Neural progenitor cell (in vitro differentiated cells): ENCODE results near the gene ITGA1. TPM values are rescaled to one million over a fixed set of nuclear protein-coding genes. Genes with fewer than 3 reads are reported as not detected.

ENCODE experiments used
- DNase-seq: peaks from one replicate; pipeline ENCODE4 v3.0.0-alpha.2; 2016; ENCODE audit warnings: low spot score
- H2AFZ ChIP-seq: fragments of 200-600 bp; sonication (generic); replicated peaks from 2 replicates; pipeline ENCODE4 v1.6.1; 2016; ENCODE audit warnings: antibody characterized with exemption
- H3F3A ChIP-seq: fragments of 200-600 bp; sonication (generic); 2 replicates; pipeline ENCODE4 v1.6.1; 2016; ENCODE audit warnings: antibody characterized with exemption, low read depth
- H3K27ac ChIP-seq: fragments of 200-600 bp; sonication (generic); 2 replicates; pipeline ENCODE4 v1.5.1; 2016; ENCODE audit warnings: mild to moderate bottlenecking
- H3K27me3 ChIP-seq: fragments of 200-600 bp; sonication (generic); 2 replicates; pipeline ENCODE4 v1.6.1; 2016; ENCODE audit warnings: mild to moderate bottlenecking, moderate library complexity
- H3K36me3 ChIP-seq: fragments of 200-600 bp; sonication (generic); 2 replicates; pipeline ENCODE4 v1.5.1; 2016
- H3K4me1 ChIP-seq: fragments of 200-600 bp; sonication (generic); 2 replicates; pipeline ENCODE4 v1.6.1; 2016; ENCODE audit warnings: mixed run types
- H3K4me2 ChIP-seq: fragments of 200-600 bp; sonication (generic); 2 replicates; pipeline ENCODE4 v1.6.1; 2016
- H3K4me3 ChIP-seq: fragments of 200-600 bp; sonication (generic); 2 replicates; pipeline ENCODE4 v1.5.1; 2016
- H3K79me2 ChIP-seq: fragments of 200-600 bp; sonication (generic); 2 replicates; pipeline ENCODE4 v1.6.1; 2016; ENCODE audit warnings: low read depth
- H3K9ac ChIP-seq: fragments of 200-600 bp; sonication (generic); 2 replicates; pipeline ENCODE4 v1.6.1; 2016
- H3K9me3 ChIP-seq: fragments of 200-600 bp; sonication (generic); 2 replicates; pipeline ENCODE4 v1.5.1; 2016; ENCODE audit warnings: low read depth
- H4K20me1 ChIP-seq: fragments of 200-600 bp; sonication (generic); 2 replicates; pipeline ENCODE4 v1.6.1; 2016; ENCODE audit warnings: low read depth
- H3K27ac Mint-ChIP-seq: 3 replicates; pipeline ENCODE4 v1.8.0; 2021; ENCODE audit warnings: mixed read lengths
- H3K27me3 Mint-ChIP-seq: 2 replicates; pipeline ENCODE4 v1.8.0; 2022; ENCODE audit warnings: low read depth, mild to moderate bottlenecking, inconsistent platforms, moderate library complexity, mixed read lengths; ENCODE audit not compliant: insufficient read depth
- H3K36me3 Mint-ChIP-seq: 3 replicates; pipeline ENCODE4 v1.8.0; 2021; ENCODE audit warnings: mixed read lengths
- H3K4me1 Mint-ChIP-seq: 3 replicates; pipeline ENCODE4 v1.8.0; 2021; ENCODE audit warnings: mixed read lengths
- H3K4me3 Mint-ChIP-seq: 3 replicates; pipeline ENCODE4 v1.8.0; 2021; ENCODE audit warnings: mild to moderate bottlenecking, moderate library complexity, mixed read lengths
- H3K9me3 Mint-ChIP-seq: 3 replicates; pipeline ENCODE4 v1.8.0; 2020; ENCODE audit warnings: mixed read lengths
- CTCF ChIP-seq: fragments of 200-600 bp; sonication (generic); IDR thresholded peaks from 2 replicates; pipeline ENCODE4 v1.5.1; 2017; ENCODE audit warnings: antibody characterized with exemption, mild to moderate bottlenecking
- EZH2 ChIP-seq: fragments of 200-600 bp; sonication (generic); IDR thresholded peaks from 2 replicates; pipeline ENCODE4 v1.6.1; 2017; ENCODE audit warnings: antibody characterized with exemption, mild to moderate bottlenecking, moderate library complexity
- EZH2phosphoT487 ChIP-seq: fragments of 200-600 bp; sonication (generic); IDR thresholded peaks from 2 replicates; pipeline ENCODE4 v1.6.1; 2017; ENCODE audit warnings: antibody characterized with exemption
- total RNA-seq: library from RNA; depleted of rRNA; stranded (reverse); fragments of >200 nt; gene quantifications from 2 replicates; pipeline ENCODE4 v1.2.3, GENCODE V29; 2015; ENCODE audit warnings: low replicate concordance

The ITGA1 gene
- total RNA-seq, 1 donor from 2014 or later: 2.2 TPM

- Mint-ChIP-seq H3K4me3 (no peak overlapping the region), H3K27me3 (peaks cover under 1% of the 10 kb centered on the region), H3K36me3 (peaks cover 9% of the 10 kb centered on the region), H3K4me1 (peaks cover 28% of the 10 kb centered on the region), H3K27ac (no peak overlapping the region), H3K9me3 (no peaks in the 10 kb centered on the region)
- Histone ChIP-seq H3K4me1 (peaks cover 24% of the 10 kb centered on the region), H4K20me1 (peaks cover 25% of the 10 kb centered on the region), H3K36me3 (no peaks in the 10 kb centered on the region), H3K79me2 (peaks cover 44% of the 10 kb centered on the region), H3K27me3 (no peaks in the 10 kb centered on the region), H3K4me3 (no peak overlapping the region), H3K4me2 (no peak overlapping the region), H3K27ac (no peak overlapping the region), H2AFZ (no peak overlapping the region), H3K9ac (no peak overlapping the region), H3F3A (peaks cover 24% of the 10 kb centered on the region), H3K9me3 (no peaks in the 10 kb centered on the region)
- no peak for TF ChIP-seq EZH2
- TF ChIP-seq EZH2phosphoT487: no peak
- no peak for TF ChIP-seq CTCF
- no peak for DNase-seq
Measured at GRCh38 chr5:52804981-52805380, 17.3 kb downstream of the ITGA1 start.

GRCh38 chr5:52805615-52806014 lies 17.9 kb downstream of the ITGA1 start:
- no peak for TF ChIP-seq CTCF
- no peak for TF ChIP-seq EZH2phosphoT487
- TF ChIP-seq EZH2: no peak
- Histone ChIP-seq H3K4me2 (no peak overlapping the region), H3K9me3 (no peaks in the 10 kb centered on the region), H3K36me3 (no peaks in the 10 kb centered on the region), H4K20me1 (peaks cover 25% of the 10 kb centered on the region), H3K27me3 (no peaks in the 10 kb centered on the region), H3K4me1 (peaks cover 24% of the 10 kb centered on the region), H2AFZ (no peak overlapping the region), H3K79me2 (peaks cover 43% of the 10 kb centered on the region), H3F3A (peaks cover 18% of the 10 kb centered on the region), H3K4me3 (no peak overlapping the region), H3K9ac (no peak overlapping the region), H3K27ac (no peak overlapping the region)
- no peak for DNase-seq
- Mint-ChIP-seq H3K36me3 (peaks cover 9% of the 10 kb centered on the region), H3K9me3 (no peaks in the 10 kb centered on the region), H3K4me1 (peaks cover 27% of the 10 kb centered on the region), H3K27ac (no peak overlapping the region), H3K4me3 (no peak overlapping the region), H3K27me3 (no peaks in the 10 kb centered on the region)

GRCh38 chr5:52807037-52807436 lies 19.3 kb downstream of the ITGA1 start:
- H3K27ac ChIP-seq: no peak overlapping the region
- peaks cover 15% of the 10 kb centered on the region for H4K20me1 ChIP-seq
- Mint-ChIP-seq H3K36me3 (peaks cover 9% of the 10 kb centered on the region), H3K27ac (no peak overlapping the region), H3K4me3 (no peak overlapping the region), H3K27me3 (no peaks in the 10 kb centered on the region), H3K9me3 (no peaks in the 10 kb centered on the region), H3K4me1 (peaks cover 17% of the 10 kb centered on the region)
- H3K27me3 ChIP-seq: no peaks in the 10 kb centered on the region
- H2AFZ ChIP-seq: no peak overlapping the region
- H3K4me1 ChIP-seq: peaks cover 18% of the 10 kb centered on the region
- no peak overlapping the region for H3K4me2 ChIP-seq
- H3K9ac ChIP-seq: no peak overlapping the region
- H3F3A ChIP-seq: peaks cover 3% of the 10 kb centered on the region
- no peak overlapping the region for H3K4me3 ChIP-seq
- no peaks in the 10 kb centered on the region for H3K36me3 ChIP-seq
- TF ChIP-seq EZH2 (no peak), EZH2phosphoT487 (no peak), CTCF (no peak)
- H3K9me3 ChIP-seq: no peaks in the 10 kb centered on the region
- peaks cover 29% of the 10 kb centered on the region for H3K79me2 ChIP-seq
- DNase-seq: no peak
